ENCODE results near the gene HERPUD2. TPM values are rescaled to one million over a fixed set of nuclear protein-coding genes. Genes with fewer than 3 reads are reported as not detected.
"Not testable (repeated sequence)": the region's sequence is repeated elsewhere in the genome, so short reads cannot be mapped to it uniquely, and the experiment has no call there.

Gene HERPUD2
- total RNA-seq, 4 donors from 2014 or later, result 20.1 to 31.5 (median 26.8) TPM

- peaks cover 0 to 7% (median 0%) of the 10 kb centered on the region in 4 donors for H3K4me1 ChIP-seq
- no peak for DNase-seq
- TF ChIP-seq, protein P1, sequence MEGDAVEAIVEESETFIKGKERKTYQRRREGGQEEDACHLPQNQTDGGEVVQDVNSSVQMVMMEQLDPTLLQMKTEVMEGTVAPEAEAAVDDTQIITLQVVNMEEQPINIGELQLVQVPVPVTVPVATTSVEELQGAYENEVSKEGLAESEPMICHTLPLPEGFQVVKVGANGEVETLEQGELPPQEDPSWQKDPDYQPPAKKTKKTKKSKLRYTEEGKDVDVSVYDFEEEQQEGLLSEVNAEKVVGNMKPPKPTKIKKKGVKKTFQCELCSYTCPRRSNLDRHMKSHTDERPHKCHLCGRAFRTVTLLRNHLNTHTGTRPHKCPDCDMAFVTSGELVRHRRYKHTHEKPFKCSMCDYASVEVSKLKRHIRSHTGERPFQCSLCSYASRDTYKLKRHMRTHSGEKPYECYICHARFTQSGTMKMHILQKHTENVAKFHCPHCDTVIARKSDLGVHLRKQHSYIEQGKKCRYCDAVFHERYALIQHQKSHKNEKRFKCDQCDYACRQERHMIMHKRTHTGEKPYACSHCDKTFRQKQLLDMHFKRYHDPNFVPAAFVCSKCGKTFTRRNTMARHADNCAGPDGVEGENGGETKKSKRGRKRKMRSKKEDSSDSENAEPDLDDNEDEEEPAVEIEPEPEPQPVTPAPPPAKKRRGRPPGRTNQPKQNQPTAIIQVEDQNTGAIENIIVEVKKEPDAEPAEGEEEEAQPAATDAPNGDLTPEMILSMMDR (IDR thresholded peaks at IDR 0.05), result no peak
- no peak for TF ChIP-seq POLR2A (IDR thresholded peaks at IDR 0.05)
Observed at GRCh38 chr7:35699796-35700305, 4.9 kb upstream of the HERPUD2 start.

GRCh38 chr7:35698382-35698781 lies 3.4 kb upstream of the HERPUD2 start:
- H3K4me1 ChIP-seq, result peaks cover 0 to 12% (median 0%) of the 10 kb centered on the region in 4 donors
- not testable (repeated sequence) for H3K27ac ChIP-seq, H3K4me3 ChIP-seq, DNase-seq, H3K27me3 ChIP-seq, H3K9me3 ChIP-seq, H3K36me3 ChIP-seq

More at GRCh38 chr7:35699796-35700305, 4.9 kb upstream of the HERPUD2 start:
- H3K36me3 ChIP-seq, result no peaks in the 10 kb centered on the region
- H3K27ac ChIP-seq, result no peak overlapping the region
- no peak overlapping the region for H3K4me3 ChIP-seq
- no peaks in the 10 kb centered on the region for H3K27me3 ChIP-seq
- no peaks in the 10 kb centered on the region for H3K9me3 ChIP-seq

- no peaks in the 10 kb centered on the region for H3K36me3 ChIP-seq
- no peak for DNase-seq
- no peak for TF ChIP-seq POLR2A (IDR thresholded peaks at IDR 0.05)
- TF ChIP-seq, protein P1 (IDR thresholded peaks at IDR 0.05), result no peak
Observed at GRCh38 chr7:35697414-35698175, 2.7 kb upstream of the HERPUD2 start.

GRCh38 chr7:35695987-35696386 lies 1.1 kb upstream of the HERPUD2 start:
- H3K36me3 ChIP-seq, result no peaks in the 10 kb centered on the region
- H3K27me3 ChIP-seq, result no peaks in the 10 kb centered on the region
- DNase-seq, result no peak
- peaks cover 0 to 26% (median 2%) of the 10 kb centered on the region in 4 donors for H3K4me1 ChIP-seq
- TF ChIP-seq, protein P1 (IDR thresholded peaks at IDR 0.05), result no peak
- TF ChIP-seq POLR2A (IDR thresholded peaks at IDR 0.05), result no peak
- H3K9me3 ChIP-seq, result no peaks in the 10 kb centered on the region
- H3K27ac ChIP-seq, result peak overlapping the region in 1 of 4 donors; percentile 99
- H3K4me3 ChIP-seq, result peak overlapping the region in 2 of 4 donors; percentile 89 to 90

More at GRCh38 chr7:35697414-35698175, 2.7 kb upstream of the HERPUD2 start:
- H3K4me3 ChIP-seq, result no peak overlapping the region
- H3K4me1 ChIP-seq, result peaks cover 0 to 20% (median 0%) of the 10 kb centered on the region in 4 donors
- no peaks in the 10 kb centered on the region for H3K27me3 ChIP-seq
- H3K9me3 ChIP-seq, result no peaks in the 10 kb centered on the region
- H3K27ac ChIP-seq, result no peak overlapping the region

DNA sequence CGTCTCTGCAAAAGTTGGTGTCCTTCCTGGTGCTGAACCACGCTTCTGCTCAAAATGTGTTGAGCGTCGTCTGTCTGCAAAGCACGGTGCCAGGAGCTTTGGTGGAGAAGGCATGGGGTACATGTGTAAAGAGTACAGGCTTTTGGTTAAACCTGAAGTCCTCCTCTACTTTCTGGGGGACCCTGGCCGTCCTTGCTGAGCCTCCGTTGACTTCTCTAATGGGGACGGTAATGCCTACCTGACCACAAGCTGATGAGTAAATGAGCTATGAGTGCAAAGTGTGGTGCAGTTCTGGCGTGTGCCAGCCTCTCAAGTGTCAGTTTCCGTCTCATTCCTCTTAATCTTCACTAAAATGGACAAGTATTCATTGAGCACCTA lies 527 bp upstream of the HERPUD2 start:
- TF ChIP-seq, protein P1 (IDR thresholded peaks at IDR 0.05), result no peak
- TF ChIP-seq POLR2A (IDR thresholded peaks at IDR 0.05), result no peak
- peak overlapping the region; percentile 79 to 90 (median 88) for H3K4me3 ChIP-seq
- no peaks in the 10 kb centered on the region for H3K9me3 ChIP-seq
- H3K27ac ChIP-seq, result peak overlapping the region; percentile 95 to 99 (median 96)
- H3K4me1 ChIP-seq, result peaks cover 0 to 32% (median 2%) of the 10 kb centered on the region in 4 donors
- DNase-seq, result no peak
- no peaks in the 10 kb centered on the region for H3K27me3 ChIP-seq
- H3K36me3 ChIP-seq, result no peaks in the 10 kb centered on the region

GRCh38 chr7:35694161-35694783 lies 663 bp downstream of the HERPUD2 start:
- Histone ChIP-seq H3K36me3 (no peaks in the 10 kb centered on the region), H3K4me1 (peaks cover 0 to 41% (median 2%) of the 10 kb centered on the region in 4 donors), H3K9me3 (no peaks in the 10 kb centered on the region), H3K27me3 (no peaks in the 10 kb centered on the region), H3K4me3 (peak overlapping the region; percentile 79 to 90 (median 88)), H3K27ac (peak overlapping the region; percentile 95 to 99 (median 96))
- DNase-seq, result peak in 1 of 3 donors; percentile 62
- TF ChIP-seq, protein P1 (IDR thresholded peaks at IDR 0.05), result no peak
- no peak for TF ChIP-seq POLR2A (IDR thresholded peaks at IDR 0.05)

Measured in Peyer's patch (tissue), 4 donors.